Lung (tissue), 12 donors: Measurements from ENCODE around the gene ASPRV1. TPM values are rescaled to one million over a fixed set of nuclear protein-coding genes. Genes with fewer than 3 reads are reported as not detected.

Experiments
- ATAC-seq: fragments of 200-7000 bp; cut with Tn5 transposase; one replicate; pipeline ENCODE4 v1.9.1; 2020; ENCODE audit warnings: moderate number of reproducible peaks; ENCODE audit not compliant: insufficient read depth, low FRiP score
- DNase-seq, 3 donors: peaks; one replicate each; pipeline ENCODE4 v3.0.0-alpha.2; 2013 to 2017
- H3K27ac ChIP-seq, 2 donors: one replicate each; pipeline ENCODE4 v1.5.1; 2013; ENCODE audit warnings: mild to moderate bottlenecking in 2 of 2, moderate library complexity in 2 of 2, control low read depth in 1 of 2, inconsistent platforms in 1 of 2, low read depth in 1 of 2, low read length in 1 of 2
- H3K27me3 ChIP-seq, 3 donors: one replicate each; pipeline ENCODE4 v1.5.1; 2013; ENCODE audit warnings: low read length in 2 of 3; ENCODE audit not compliant: control insufficient read depth in 3 of 3, insufficient read depth in 3 of 3
- H3K36me3 ChIP-seq, 4 donors: one replicate each; pipeline ENCODE4 v1.5.1; 2013; ENCODE audit warnings: low read length in 4 of 4, mild to moderate bottlenecking in 1 of 4, moderate library complexity in 1 of 4; ENCODE audit not compliant: control insufficient read depth in 4 of 4, insufficient read depth in 4 of 4
- H3K4me1 ChIP-seq, 5 donors: one replicate each; pipeline ENCODE4 v1.5.1; 2013; ENCODE audit warnings: low read length in 5 of 5, mild to moderate bottlenecking in 2 of 5, moderate library complexity in 1 of 5; ENCODE audit not compliant: control insufficient read depth in 5 of 5, insufficient read depth in 5 of 5
- H3K4me3 ChIP-seq: one replicate; pipeline ENCODE4 v1.5.1; 2013; ENCODE audit warnings: mild to moderate bottlenecking, control low read depth, moderate library complexity
- H3K9ac ChIP-seq, 2 donors: one replicate each; pipeline ENCODE4 v1.5.1; 2013; ENCODE audit warnings: low read length in 2 of 2, control low read depth in 1 of 2; ENCODE audit not compliant: insufficient read depth in 1 of 2
- H3K9me3 ChIP-seq, 4 donors: one replicate each; pipeline ENCODE4 v1.5.1; 2013; ENCODE audit warnings: low read length in 3 of 4, mild to moderate bottlenecking in 1 of 4, moderate library complexity in 1 of 4; ENCODE audit not compliant: control insufficient read depth in 4 of 4, insufficient read depth in 3 of 4
- CTCF ChIP-seq: IDR thresholded peaks from 2 replicates; pipeline ENCODE4 v1.5.1; 2012; ENCODE audit warnings: mild to moderate bottlenecking; ENCODE audit errors: control extremely low read depth, extremely low read depth
- WGBS, 2 donors: extraction: QIAGEN DNeasy Blood & Tissue Kit; methylation state at CpG; one replicate each; pipeline ENCODE4 v1.1.7; 2013; 5-methylcytosine and 5-hydroxymethylcytosine counted together
- polyA plus RNA-seq, 2 donors: library from polyadenylated mRNA; stranded (reverse); fragments of 200-250 nt; gene quantifications; one replicate each; pipeline ENCODE4 v1.2.1, GENCODE V29; 2013
- total RNA-seq, 2 donors: library from RNA; depleted of rRNA in 1 of 2; stranded (reverse); fragments of >200 nt in 1 of 2; gene quantifications; one replicate each; pipeline ENCODE4 v1.2.1, GENCODE V29; 2014 to 2021
- donor health status: control.
- donor health status: control.
- donor health status: Bipolar disorder and iron deficiency.
- donor health status: healthy.
- donor health status: DM: yes; HTN: yes; CAD: no.

ASPRV1 gene
- total and polyA plus RNA-seq, 4 donors: 0.94 to 2.9 (median 1.2) TPM

GRCh38 chr2:69995511-69995910, 34.1 kb upstream of the ASPRV1 start:
- Histone ChIP-seq H3K4me1 (no peaks in the 10 kb centered on the region), H3K9ac (no peak overlapping the region), H3K27me3 (no peaks in the 10 kb centered on the region), H3K36me3 (peaks cover 0 to 15% (median 1%) of the 10 kb centered on the region in 4 donors), H3K27ac (no peak overlapping the region), H3K4me3 (no peak overlapping the region), H3K9me3 (no peaks in the 10 kb centered on the region)
- DNase-seq: no peak
- TF ChIP-seq CTCF: no peak
- no peak for ATAC-seq
- WGBS, 2 donors: 98% methylated on average over 3 of the region's 3 CpGs

GRCh38 chr2:69994166-69994565, 32.7 kb upstream of the ASPRV1 start:
- H3K9me3 ChIP-seq: no peaks in the 10 kb centered on the region
- H3K27ac ChIP-seq: no peak overlapping the region
- H3K4me1 ChIP-seq: no peaks in the 10 kb centered on the region
- ATAC-seq: no peak
- TF ChIP-seq CTCF: no peak
- no peak overlapping the region for H3K9ac ChIP-seq
- DNase-seq: no peak
- no peaks in the 10 kb centered on the region for H3K27me3 ChIP-seq
- H3K4me3 ChIP-seq: no peak overlapping the region
- H3K36me3 ChIP-seq: peaks cover 0 to 15% (median 2%) of the 10 kb centered on the region in 4 donors
- 95 to 97% methylated on average over 6 of the region's 6 CpGs for WGBS, 2 donors

GRCh38 chr2:69993708-69994107, 32.3 kb upstream of the ASPRV1 start:
- Histone ChIP-seq H3K4me1 (no peaks in the 10 kb centered on the region), H3K9me3 (no peaks in the 10 kb centered on the region), H3K36me3 (peaks cover 0 to 15% (median 2%) of the 10 kb centered on the region in 4 donors), H3K9ac (no peak overlapping the region), H3K27ac (no peak overlapping the region), H3K4me3 (no peak overlapping the region), H3K27me3 (no peaks in the 10 kb centered on the region)
- no peak for TF ChIP-seq CTCF
- ATAC-seq: no peak
- DNase-seq: no peak
- 92% methylated on average over 5 of the region's 5 CpGs for WGBS, 2 donors

- H3K4me1 ChIP-seq: no peaks in the 10 kb centered on the region
- ATAC-seq (no peak), DNase-seq (no peak)
- no peak for TF ChIP-seq CTCF
- 93 to 96% methylated on average over 7 of the region's 7 CpGs for WGBS, 2 donors
- H3K4me3 ChIP-seq: no peak overlapping the region
- H3K36me3 ChIP-seq: peaks cover 0 to 15% (median 2%) of the 10 kb centered on the region in 4 donors
- no peak overlapping the region for H3K27ac ChIP-seq
- no peaks in the 10 kb centered on the region for H3K27me3 ChIP-seq
- no peaks in the 10 kb centered on the region for H3K9me3 ChIP-seq
- H3K9ac ChIP-seq: no peak overlapping the region
Observed at GRCh38 chr2:69993048-69993565, 31.7 kb upstream of the ASPRV1 start.
